ENCODE results near the gene ZFP90. TPM values are rescaled to one million over a fixed set of nuclear protein-coding genes. Genes with fewer than 3 reads are reported as not detected.
"Not testable (repeated sequence)": the region's sequence is repeated elsewhere in the genome, so short reads cannot be mapped to it uniquely, and the experiment has no call there.

ZFP90 gene
- total and polyA plus RNA-seq, 7 donors, result 6.9 to 14.0 (median 10.8) TPM

GRCh38 chr16:68492151-68492542 lies 46.9 kb upstream of the ZFP90 start:
- WGBS, 3 donors, result 75 to 85% (median 82%) methylated on average over 11 of the region's 11 CpGs
- TF ChIP-seq, protein P1, sequence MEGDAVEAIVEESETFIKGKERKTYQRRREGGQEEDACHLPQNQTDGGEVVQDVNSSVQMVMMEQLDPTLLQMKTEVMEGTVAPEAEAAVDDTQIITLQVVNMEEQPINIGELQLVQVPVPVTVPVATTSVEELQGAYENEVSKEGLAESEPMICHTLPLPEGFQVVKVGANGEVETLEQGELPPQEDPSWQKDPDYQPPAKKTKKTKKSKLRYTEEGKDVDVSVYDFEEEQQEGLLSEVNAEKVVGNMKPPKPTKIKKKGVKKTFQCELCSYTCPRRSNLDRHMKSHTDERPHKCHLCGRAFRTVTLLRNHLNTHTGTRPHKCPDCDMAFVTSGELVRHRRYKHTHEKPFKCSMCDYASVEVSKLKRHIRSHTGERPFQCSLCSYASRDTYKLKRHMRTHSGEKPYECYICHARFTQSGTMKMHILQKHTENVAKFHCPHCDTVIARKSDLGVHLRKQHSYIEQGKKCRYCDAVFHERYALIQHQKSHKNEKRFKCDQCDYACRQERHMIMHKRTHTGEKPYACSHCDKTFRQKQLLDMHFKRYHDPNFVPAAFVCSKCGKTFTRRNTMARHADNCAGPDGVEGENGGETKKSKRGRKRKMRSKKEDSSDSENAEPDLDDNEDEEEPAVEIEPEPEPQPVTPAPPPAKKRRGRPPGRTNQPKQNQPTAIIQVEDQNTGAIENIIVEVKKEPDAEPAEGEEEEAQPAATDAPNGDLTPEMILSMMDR (IDR thresholded peaks at IDR 0.05), result no peak

DNA sequence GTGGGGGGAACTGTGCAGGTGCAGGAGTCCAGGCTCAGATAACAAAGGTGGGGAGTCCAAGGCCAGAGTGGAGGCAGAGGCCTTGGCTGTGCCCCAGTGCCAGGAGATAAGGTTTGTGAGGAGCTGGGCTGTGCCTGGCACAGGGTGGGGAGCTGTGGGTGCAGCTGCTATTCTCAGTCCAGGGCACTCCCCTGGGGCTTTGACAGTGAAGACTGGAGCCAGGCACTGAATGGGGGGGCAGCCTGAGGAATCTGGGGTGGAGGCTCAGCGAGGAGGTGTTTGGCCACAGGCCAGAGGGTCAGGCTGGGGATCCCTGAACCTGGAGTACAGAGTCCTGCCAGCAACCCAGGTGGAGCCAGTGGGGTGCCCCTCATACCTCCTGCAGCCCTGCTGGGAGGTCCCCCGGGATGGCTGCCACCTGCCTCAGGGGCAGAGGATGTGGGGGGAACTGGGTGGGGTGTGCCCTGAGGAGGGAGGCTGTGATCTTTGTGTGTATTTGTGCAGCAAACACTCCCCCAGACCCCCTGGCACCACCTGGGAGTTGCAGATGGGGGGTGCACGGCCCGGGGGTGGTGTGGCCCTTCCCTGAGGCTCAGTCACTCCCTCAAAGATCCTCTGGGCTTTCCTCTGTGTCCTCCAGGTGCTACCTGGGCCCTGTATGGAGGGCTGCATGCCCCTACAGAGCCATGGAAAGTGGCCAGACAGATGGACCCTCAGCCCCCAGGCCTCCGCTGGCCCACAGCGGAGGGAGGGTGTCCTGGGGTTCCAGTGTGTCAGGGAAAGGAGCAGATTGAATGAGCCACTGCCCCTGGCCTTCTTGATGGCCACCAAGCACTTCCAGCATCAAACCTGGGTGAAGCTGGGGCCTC lies 46.3 kb upstream of the ZFP90 start:
- no peaks in the 10 kb centered on the region for H3K4me1 ChIP-seq
- 62 to 79% (median 77%) methylated on average over 5 to 6 of the region's 6 CpGs for WGBS, 3 donors
- H3K36me3 ChIP-seq (ENCODE audit: insufficient read depth in 1 of 2, low read depth in 1 of 2), result no peaks in the 10 kb centered on the region
- no peaks in the 10 kb centered on the region for H3K9me3 ChIP-seq
- ATAC-seq (peak in 1 of 4 donors; percentile 24), DNase-seq (no peak)
- intact Hi-C loops (cut with DNase I), result no loop called here
- TF ChIP-seq, protein P1 (IDR thresholded peaks at IDR 0.05), result no peak
- H3K27ac ChIP-seq, result no peak overlapping the region
- no peaks in the 10 kb centered on the region for H3K27me3 ChIP-seq (ENCODE audit: insufficient read depth in 3 of 3, low read length in 2 of 3)
- no peak overlapping the region for H3K4me3 ChIP-seq

More at GRCh38 chr16:68492151-68492542, 46.9 kb upstream of the ZFP90 start:
- Histone ChIP-seq H3K27ac (no peak overlapping the region), H3K4me3 (no peak overlapping the region), H3K36me3 (ENCODE audit: insufficient read depth in 1 of 2, low read depth in 1 of 2) (no peaks in the 10 kb centered on the region), H3K27me3 (ENCODE audit: insufficient read depth in 3 of 3, low read length in 2 of 3) (no peaks in the 10 kb centered on the region), H3K4me1 (no peaks in the 10 kb centered on the region), H3K9me3 (no peaks in the 10 kb centered on the region)
- intact Hi-C loops (cut with DNase I), result no loop called here
- ATAC-seq, result no peak
- no peak for DNase-seq

DNA sequence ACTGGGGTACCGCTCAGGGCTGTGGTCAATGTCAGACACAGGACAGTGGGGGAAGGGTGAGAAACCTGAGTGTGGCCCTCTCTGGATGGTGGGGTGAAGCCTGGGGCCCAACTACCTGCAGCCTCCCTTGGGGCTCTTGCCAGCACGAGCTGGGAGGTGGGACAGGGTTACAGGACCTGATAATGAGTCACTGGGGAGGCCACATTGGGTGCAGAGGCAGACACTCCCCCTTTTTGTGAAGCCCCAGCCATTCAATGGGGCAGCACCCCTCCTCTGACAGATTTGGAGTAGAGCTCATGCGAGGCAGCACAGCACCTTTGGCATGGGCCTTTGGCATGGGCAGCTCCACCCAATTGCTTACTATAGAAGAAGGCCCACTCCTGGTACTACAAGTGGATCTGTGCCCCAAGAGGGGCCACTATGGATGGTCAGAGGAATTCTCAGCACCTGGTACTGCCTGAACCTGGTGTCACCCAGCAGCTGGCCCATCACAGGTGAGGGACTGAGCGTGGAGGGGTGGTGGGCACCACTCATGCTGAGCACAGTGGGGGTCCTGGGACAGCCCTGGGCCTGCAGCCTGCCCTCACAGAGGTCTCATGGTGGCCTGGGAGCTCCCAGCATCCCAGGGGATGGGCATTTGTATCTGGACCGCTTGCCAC lies 45.5 kb upstream of the ZFP90 start:
- Histone ChIP-seq H3K36me3 (ENCODE audit: insufficient read depth in 1 of 2, low read depth in 1 of 2) (no peaks in the 10 kb centered on the region), H3K4me1 (no peaks in the 10 kb centered on the region), H3K9me3 (no peaks in the 10 kb centered on the region), H3K27ac (no peak overlapping the region), H3K4me3 (no peak overlapping the region), H3K27me3 (ENCODE audit: insufficient read depth in 3 of 3, low read length in 2 of 3) (no peaks in the 10 kb centered on the region)
- WGBS, 3 donors, result 83 to 89% (median 88%) methylated on average over 5 of the region's 5 CpGs
- intact Hi-C loops (cut with DNase I), result no loop called here
- DNase-seq (no peak), ATAC-seq (no peak)
- TF ChIP-seq, protein P1 (IDR thresholded peaks at IDR 0.05), result no peak

DNA sequence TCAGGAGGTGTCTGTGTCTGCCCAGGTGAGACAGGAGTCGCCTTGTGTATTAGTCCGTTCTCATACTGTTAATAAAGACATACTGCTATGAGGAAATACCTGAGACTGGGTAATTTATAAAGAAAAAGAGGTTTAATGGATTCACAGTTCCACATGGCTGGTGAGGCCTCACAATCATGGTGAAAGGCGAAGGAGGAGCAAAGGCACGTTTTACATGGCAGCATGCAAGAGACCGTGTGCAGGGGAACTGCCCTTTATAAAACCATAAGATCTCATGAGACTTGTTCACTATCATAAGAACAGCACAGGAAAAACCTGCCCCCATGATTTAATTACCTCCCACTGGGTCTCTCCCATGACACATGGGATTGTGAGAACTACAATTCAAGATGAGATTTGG lies 44.8 kb upstream of the ZFP90 start:
- 87 to 93% (median 91%) methylated on average over 5 of the region's 5 CpGs for WGBS, 3 donors
- H3K9me3 ChIP-seq; H3K4me1 ChIP-seq; H3K27ac ChIP-seq; DNase-seq; H3K27me3 ChIP-seq (ENCODE audit: insufficient read depth in 3 of 3, low read length in 2 of 3); H3K4me3 ChIP-seq; ATAC-seq; intact Hi-C loops (cut with DNase I); H3K36me3 ChIP-seq (ENCODE audit: insufficient read depth in 1 of 2, low read depth in 1 of 2): not testable (repeated sequence)

- no peaks in the 10 kb centered on the region for H3K27me3 ChIP-seq (ENCODE audit: insufficient read depth in 3 of 3, low read length in 2 of 3)
- H3K4me3 ChIP-seq, result no peak overlapping the region
- no peak for ATAC-seq
- 59 to 64% (median 63%) methylated on average over 8 of the region's 8 CpGs for WGBS, 3 donors
- DNase-seq, result no peak
- H3K36me3 ChIP-seq (ENCODE audit: insufficient read depth in 1 of 2, low read depth in 1 of 2), result no peaks in the 10 kb centered on the region
- H3K27ac ChIP-seq, result no peak overlapping the region
- H3K9me3 ChIP-seq, result no peaks in the 10 kb centered on the region
- no peaks in the 10 kb centered on the region for H3K4me1 ChIP-seq
- TF ChIP-seq, protein P1 (IDR thresholded peaks at IDR 0.05), result no peak
- intact Hi-C loops (cut with DNase I), result no loop called here
Observed at GRCh38 chr16:68496689-68497088, 42.4 kb upstream of the ZFP90 start.
